Neutrophil (primary cell): ENCODE measurements around the gene PTGER2.

Experiments used
- H3K27ac ChIP-seq: fragments of 200-600 bp; sonication (generic); 2 replicates; pipeline ENCODE4 v1.5.1; 2016; ENCODE audit warnings: mild to moderate bottlenecking, moderate library complexity
- H3K27me3 ChIP-seq: fragments of 200-600 bp; sonication (generic); 2 replicates; pipeline ENCODE4 v1.6.0; 2016; ENCODE audit warnings: mild to moderate bottlenecking
- H3K36me3 ChIP-seq: fragments of 200-600 bp; sonication (generic); 2 replicates; pipeline ENCODE4 v1.5.1; 2017
- H3K4me1 ChIP-seq, 2 experiments: fragments of 200-600 bp in 1 of 2; sonication (generic) in 1 of 2; 1 replicate in 1 of 2; 2 replicates in 1 of 2; pipeline versions ENCODE4 v1.5.1 to v1.6.1; 2013 to 2016; ENCODE audit warnings: low read depth in 1 of 2, low read length in 1 of 2, mild to moderate bottlenecking in 1 of 2, moderate library complexity in 1 of 2; ENCODE audit not compliant: control insufficient read depth in 1 of 2, insufficient read depth in 1 of 2
- H3K4me3 ChIP-seq, 2 experiments: fragments of 200-600 bp in 1 of 2; sonication (generic) in 1 of 2; 1 replicate in 1 of 2; 2 replicates in 1 of 2; pipeline ENCODE4 v1.5.1; 2013 to 2016; ENCODE audit warnings: low read depth in 1 of 2, low read length in 1 of 2, mild to moderate bottlenecking in 1 of 2, moderate library complexity in 1 of 2
- H3K9me3 ChIP-seq: fragments of 200-600 bp; sonication (generic); 2 replicates; pipeline ENCODE4 v1.5.1; 2016
- TF ChIP-seq, protein P1 (sequence below): fragments of 200-600 bp; sonication (generic); IDR thresholded peaks from 2 replicates; pipeline ENCODE4 v1.5.1; 2016; ENCODE audit warnings: antibody characterized with exemption

The PTGER2 gene

GRCh38 chr14:52305014-52305413 is 9.1 kb upstream of the PTGER2 start:
- H3K4me1 ChIP-seq, result peaks cover 53 to 56% of the 10 kb centered on the region in 2 experiments
- no peaks in the 10 kb centered on the region for H3K36me3 ChIP-seq
- TF ChIP-seq, protein P1, sequence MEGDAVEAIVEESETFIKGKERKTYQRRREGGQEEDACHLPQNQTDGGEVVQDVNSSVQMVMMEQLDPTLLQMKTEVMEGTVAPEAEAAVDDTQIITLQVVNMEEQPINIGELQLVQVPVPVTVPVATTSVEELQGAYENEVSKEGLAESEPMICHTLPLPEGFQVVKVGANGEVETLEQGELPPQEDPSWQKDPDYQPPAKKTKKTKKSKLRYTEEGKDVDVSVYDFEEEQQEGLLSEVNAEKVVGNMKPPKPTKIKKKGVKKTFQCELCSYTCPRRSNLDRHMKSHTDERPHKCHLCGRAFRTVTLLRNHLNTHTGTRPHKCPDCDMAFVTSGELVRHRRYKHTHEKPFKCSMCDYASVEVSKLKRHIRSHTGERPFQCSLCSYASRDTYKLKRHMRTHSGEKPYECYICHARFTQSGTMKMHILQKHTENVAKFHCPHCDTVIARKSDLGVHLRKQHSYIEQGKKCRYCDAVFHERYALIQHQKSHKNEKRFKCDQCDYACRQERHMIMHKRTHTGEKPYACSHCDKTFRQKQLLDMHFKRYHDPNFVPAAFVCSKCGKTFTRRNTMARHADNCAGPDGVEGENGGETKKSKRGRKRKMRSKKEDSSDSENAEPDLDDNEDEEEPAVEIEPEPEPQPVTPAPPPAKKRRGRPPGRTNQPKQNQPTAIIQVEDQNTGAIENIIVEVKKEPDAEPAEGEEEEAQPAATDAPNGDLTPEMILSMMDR, result no peak

GRCh38 chr14:52307376-52307775 is 6.7 kb upstream of the PTGER2 start:
- Histone ChIP-seq H3K4me3 (no peak overlapping the region), H3K9me3 (no peaks in the 10 kb centered on the region), H3K4me1 (peaks cover 69 to 72% of the 10 kb centered on the region in 2 experiments), H3K27me3 (no peaks in the 10 kb centered on the region), H3K27ac (peak overlapping the region; percentile 59), H3K36me3 (no peaks in the 10 kb centered on the region)
- TF ChIP-seq, protein P1, result no peak

More at GRCh38 chr14:52305014-52305413, 9.1 kb upstream of the PTGER2 start:
- Histone ChIP-seq H3K9me3 (no peaks in the 10 kb centered on the region), H3K27me3 (no peaks in the 10 kb centered on the region), H3K27ac (peak overlapping the region; percentile 66), H3K4me3 (no peak overlapping the region)

DNA sequence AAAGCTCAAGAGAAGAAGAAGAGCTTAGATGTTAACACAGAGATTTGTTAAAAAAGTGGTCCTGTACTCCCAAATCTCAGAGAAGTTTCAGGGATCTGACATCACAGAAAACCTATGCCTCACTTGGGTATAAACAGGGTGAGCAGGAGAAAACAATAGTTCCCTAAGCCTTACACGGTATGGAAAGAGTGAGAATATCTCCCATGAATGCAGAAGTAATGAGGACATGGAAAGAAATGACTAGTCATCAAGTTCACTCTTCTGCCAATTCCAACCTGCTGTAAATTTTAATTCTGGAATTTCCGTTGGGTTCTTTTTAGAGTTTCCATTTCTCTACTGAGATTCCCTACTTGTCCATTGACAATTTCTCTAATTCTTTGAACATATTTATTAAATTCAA is 6.2 kb upstream of the PTGER2 start:
- no peaks in the 10 kb centered on the region for H3K27me3 ChIP-seq
- H3K4me1 ChIP-seq, result peaks cover 74 to 77% of the 10 kb centered on the region in 2 experiments
- H3K4me3 ChIP-seq, result no peak overlapping the region
- TF ChIP-seq, protein P1, result no peak
- H3K36me3 ChIP-seq, result no peaks in the 10 kb centered on the region
- peak overlapping the region; percentile 59 for H3K27ac ChIP-seq
- H3K9me3 ChIP-seq, result no peaks in the 10 kb centered on the region

GRCh38 chr14:52310541-52310940 is 3.6 kb upstream of the PTGER2 start:
- Histone ChIP-seq H3K9me3 (no peaks in the 10 kb centered on the region), H3K27me3 (no peaks in the 10 kb centered on the region), H3K4me1 (peaks cover 80 to 83% of the 10 kb centered on the region in 2 experiments), H3K36me3 (no peaks in the 10 kb centered on the region), H3K27ac (peak overlapping the region; percentile 85), H3K4me3 (no peak overlapping the region)
- TF ChIP-seq, protein P1, result no peak

- H3K4me1 ChIP-seq, result peaks cover 94 to 96% of the 10 kb centered on the region in 2 experiments
- H3K36me3 ChIP-seq, result no peaks in the 10 kb centered on the region
- no peaks in the 10 kb centered on the region for H3K27me3 ChIP-seq
- H3K9me3 ChIP-seq, result no peaks in the 10 kb centered on the region
- H3K4me3 ChIP-seq, result peak overlapping the region; percentile 65 to 73
- H3K27ac ChIP-seq, result peak overlapping the region; percentile 85
- TF ChIP-seq, protein P1, result no peak
Observed at GRCh38 chr14:52312931-52313355, 1.2 kb upstream of the PTGER2 start.

- H3K27me3 ChIP-seq, result no peaks in the 10 kb centered on the region
- TF ChIP-seq, protein P1, result no peak
- peak overlapping the region; percentile 85 for H3K27ac ChIP-seq
- peak overlapping the region; percentile 65 to 73 for H3K4me3 ChIP-seq
- H3K9me3 ChIP-seq, result no peaks in the 10 kb centered on the region
- peaks cover 90 to 96% of the 10 kb centered on the region in 2 experiments for H3K4me1 ChIP-seq
- no peaks in the 10 kb centered on the region for H3K36me3 ChIP-seq
Observed at GRCh38 chr14:52313462-52313861, 650 bp upstream of the PTGER2 start.
